Keratinocyte (primary cell): Measurements from ENCODE around the gene DAB1.

Experiments
- EZH2 ChIP-seq: IDR thresholded peaks from one replicate; pipeline ENCODE4 v1.6.1; 2012; ENCODE audit warnings: inconsistent platforms, mild to moderate bottlenecking, low read length, moderate library complexity
- TF ChIP-seq, protein P1 (sequence below), 3 experiments: IDR thresholded peaks in 1 of 3; conservative IDR thresholded peaks in 1 of 3; optimal IDR thresholded peaks in 1 of 3; 2 replicates in 2 of 3; 3 replicates in 1 of 3; pipeline versions ENCODE3 to v1.5.1; 2011; ENCODE audit warnings: low read length in 3 of 3, mild to moderate bottlenecking in 3 of 3, moderate library complexity in 2 of 3, control low read depth in 1 of 3, inconsistent platforms in 1 of 3; ENCODE audit not compliant: insufficient read depth in 2 of 3; ENCODE audit errors: extremely low read depth in 1 of 3

- TF ChIP-seq EZH2: no peak
- TF ChIP-seq, protein P1, sequence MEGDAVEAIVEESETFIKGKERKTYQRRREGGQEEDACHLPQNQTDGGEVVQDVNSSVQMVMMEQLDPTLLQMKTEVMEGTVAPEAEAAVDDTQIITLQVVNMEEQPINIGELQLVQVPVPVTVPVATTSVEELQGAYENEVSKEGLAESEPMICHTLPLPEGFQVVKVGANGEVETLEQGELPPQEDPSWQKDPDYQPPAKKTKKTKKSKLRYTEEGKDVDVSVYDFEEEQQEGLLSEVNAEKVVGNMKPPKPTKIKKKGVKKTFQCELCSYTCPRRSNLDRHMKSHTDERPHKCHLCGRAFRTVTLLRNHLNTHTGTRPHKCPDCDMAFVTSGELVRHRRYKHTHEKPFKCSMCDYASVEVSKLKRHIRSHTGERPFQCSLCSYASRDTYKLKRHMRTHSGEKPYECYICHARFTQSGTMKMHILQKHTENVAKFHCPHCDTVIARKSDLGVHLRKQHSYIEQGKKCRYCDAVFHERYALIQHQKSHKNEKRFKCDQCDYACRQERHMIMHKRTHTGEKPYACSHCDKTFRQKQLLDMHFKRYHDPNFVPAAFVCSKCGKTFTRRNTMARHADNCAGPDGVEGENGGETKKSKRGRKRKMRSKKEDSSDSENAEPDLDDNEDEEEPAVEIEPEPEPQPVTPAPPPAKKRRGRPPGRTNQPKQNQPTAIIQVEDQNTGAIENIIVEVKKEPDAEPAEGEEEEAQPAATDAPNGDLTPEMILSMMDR (optimal IDR thresholded peaks at IDR 0.05 in 1 of 3, IDR thresholded peaks at IDR 0.05 in 1 of 3, conservative IDR thresholded peaks at IDR 0.05 in 1 of 3; ENCODE audit: extremely low read depth in 1 of 3, insufficient read depth in 2 of 3, low read length in 3 of 3): peak; percentile 14 to 50 (median 33)
Measured at GRCh38 chr1:57232500-57232899, 191.4 kb downstream of the DAB1 start.
